Measurements from ENCODE around the gene AGBL1.

The AGBL1 gene

DNA sequence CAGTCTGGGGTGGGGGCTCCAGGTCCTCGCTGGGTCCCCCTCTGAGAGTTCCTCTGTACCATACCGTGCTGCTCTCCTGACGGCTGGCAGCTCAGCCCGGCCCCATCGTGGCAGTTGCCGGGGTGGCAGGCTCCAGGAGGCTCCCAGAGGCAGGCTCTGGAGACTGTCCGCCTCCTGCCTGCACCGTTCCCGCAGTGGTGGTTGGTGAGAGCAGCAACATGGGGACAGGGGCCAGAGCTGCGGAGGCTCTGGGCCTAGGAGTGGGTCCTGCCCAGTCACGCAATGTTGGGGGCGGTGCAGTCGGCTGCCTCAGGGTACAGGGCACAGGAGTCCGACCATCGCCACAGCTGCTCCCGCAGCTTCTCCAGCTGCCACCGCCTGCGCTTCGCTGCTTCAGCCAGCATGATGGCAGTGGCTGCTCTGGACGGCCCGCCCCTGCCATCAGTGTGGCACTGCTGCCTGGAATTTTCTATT is 492.7 kb downstream of the AGBL1 start:
- Histone ChIP-seq H3K9ac (ENCODE audit: low read length) (no peak overlapping the region), H2BK15ac (ENCODE audit: low read depth, poor library complexity, severe bottlenecking) (peak overlapping the region; percentile 28), H3K18ac (ENCODE audit: low read depth in 1 of 2, low read length in 2 of 2) (peak overlapping the region in 1 of 2 experiments; percentile 59), H2BK120ac (ENCODE audit: low read depth, low read length) (peak overlapping the region; percentile 61), H3K23ac (ENCODE audit: low read length in 2 of 2) (no peak overlapping the region), H2BK12ac (ENCODE audit: low read length in 2 of 2) (no peak overlapping the region), H2AFZ (ENCODE audit: low read depth, low read length) (no peak overlapping the region), H4K8ac (ENCODE audit: low read length) (peak overlapping the region; percentile 72), H2BK5ac (ENCODE audit: low read depth, low read length, poor library complexity, severe bottlenecking) (no peak overlapping the region), H3K4me3 (ENCODE audit: insufficient read depth in 1 of 2, low read depth in 1 of 2, low read length in 2 of 2) (no peak overlapping the region), H3K4ac (ENCODE audit: low read depth in 1 of 2, low read length in 2 of 2) (peak overlapping the region in 1 of 2 experiments; percentile 34), H3K4me1 (ENCODE audit: control insufficient read depth, insufficient read depth, low read depth, low read length) (no peaks in the 10 kb centered on the region), H3K14ac (ENCODE audit: low read length in 2 of 2) (peak overlapping the region in 1 of 2 experiments; percentile 75), H4K91ac (ENCODE audit: low read length) (peak overlapping the region; percentile 18), H2AK5ac (ENCODE audit: low read length, severe bottlenecking) (no peak overlapping the region), H3K9me3 (ENCODE audit: control insufficient read depth, low read length) (no peaks in the 10 kb centered on the region), H3K27me3 (ENCODE audit: control insufficient read depth in 1 of 2, insufficient read depth in 1 of 2, low read length in 2 of 2) (no peaks in the 10 kb centered on the region), H3K27ac (ENCODE audit: low read length, poor library complexity, severe bottlenecking) (no peak overlapping the region), H3K36me3 (ENCODE audit: control insufficient read depth in 1 of 2, insufficient read depth in 2 of 2, low read depth in 1 of 2, low read length in 2 of 2) (no peaks in the 10 kb centered on the region), H3K4me2 (ENCODE audit: low read length, poor library complexity, severe bottlenecking) (no peak overlapping the region), H3K79me1 (replicated peaks; ENCODE audit: low read length, poor library complexity, severe bottlenecking) (no peaks in the 10 kb centered on the region)
- DNase-seq: no peak
- WGBS: 90% methylated on average over 21 of the region's 21 CpGs

- Histone ChIP-seq H3K9ac (ENCODE audit: low read length) (no peak overlapping the region), H4K8ac (ENCODE audit: low read length) (no peak overlapping the region), H3K4ac (ENCODE audit: low read depth in 1 of 2, low read length in 2 of 2) (no peak overlapping the region), H2BK15ac (ENCODE audit: low read depth, poor library complexity, severe bottlenecking) (no peak overlapping the region), H3K4me2 (ENCODE audit: low read length, poor library complexity, severe bottlenecking) (no peak overlapping the region), H4K91ac (ENCODE audit: low read length) (no peak overlapping the region), H3K4me1 (ENCODE audit: control insufficient read depth, insufficient read depth, low read depth, low read length) (no peaks in the 10 kb centered on the region), H3K18ac (ENCODE audit: low read depth in 1 of 2, low read length in 2 of 2) (no peak overlapping the region), H2BK5ac (ENCODE audit: low read depth, low read length, poor library complexity, severe bottlenecking) (no peak overlapping the region), H3K79me1 (replicated peaks; ENCODE audit: low read length, poor library complexity, severe bottlenecking) (no peaks in the 10 kb centered on the region), H2BK12ac (ENCODE audit: low read length in 2 of 2) (no peak overlapping the region), H2BK120ac (ENCODE audit: low read depth, low read length) (no peak overlapping the region), H3K27ac (ENCODE audit: low read length, poor library complexity, severe bottlenecking) (no peak overlapping the region), H2AK5ac (ENCODE audit: low read length, severe bottlenecking) (no peak overlapping the region), H2AFZ (ENCODE audit: low read depth, low read length) (no peak overlapping the region), H3K9me3 (ENCODE audit: control insufficient read depth, low read length) (no peaks in the 10 kb centered on the region), H3K4me3 (ENCODE audit: insufficient read depth in 1 of 2, low read depth in 1 of 2, low read length in 2 of 2) (no peak overlapping the region), H3K14ac (ENCODE audit: low read length in 2 of 2) (no peak overlapping the region), H3K27me3 (ENCODE audit: control insufficient read depth in 1 of 2, insufficient read depth in 1 of 2, low read length in 2 of 2) (no peaks in the 10 kb centered on the region), H3K23ac (ENCODE audit: low read length in 2 of 2) (no peak overlapping the region), H3K36me3 (ENCODE audit: control insufficient read depth in 1 of 2, insufficient read depth in 2 of 2, low read depth in 1 of 2, low read length in 2 of 2) (no peaks in the 10 kb centered on the region)
- no peak for DNase-seq
- WGBS: no CpG with 5 or more reads among the region's 3 CpGs
Measured at GRCh38 chr15:86573476-86573875, 493.8 kb downstream of the AGBL1 start.

DNA sequence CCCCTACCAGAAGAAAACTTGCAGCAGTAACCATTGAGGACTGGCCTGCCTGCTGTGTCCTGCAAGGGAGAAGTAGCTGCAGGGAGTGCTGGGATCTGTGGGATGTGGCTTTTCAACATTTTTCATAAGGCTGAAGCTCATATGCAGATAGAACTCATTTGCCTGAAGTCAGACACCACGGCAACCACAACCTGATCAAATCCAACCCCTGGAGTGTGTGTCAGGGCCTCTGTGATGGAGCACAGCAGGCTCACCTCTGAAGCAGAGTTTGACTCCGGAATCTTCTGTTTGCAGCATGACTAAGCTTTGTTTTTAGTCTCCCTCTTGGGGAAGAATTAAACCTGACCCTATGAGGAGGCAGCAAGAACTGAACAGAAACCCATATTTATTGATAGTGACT is 508.7 kb downstream of the AGBL1 start:
- DNase-seq: peak; percentile 14

DNA sequence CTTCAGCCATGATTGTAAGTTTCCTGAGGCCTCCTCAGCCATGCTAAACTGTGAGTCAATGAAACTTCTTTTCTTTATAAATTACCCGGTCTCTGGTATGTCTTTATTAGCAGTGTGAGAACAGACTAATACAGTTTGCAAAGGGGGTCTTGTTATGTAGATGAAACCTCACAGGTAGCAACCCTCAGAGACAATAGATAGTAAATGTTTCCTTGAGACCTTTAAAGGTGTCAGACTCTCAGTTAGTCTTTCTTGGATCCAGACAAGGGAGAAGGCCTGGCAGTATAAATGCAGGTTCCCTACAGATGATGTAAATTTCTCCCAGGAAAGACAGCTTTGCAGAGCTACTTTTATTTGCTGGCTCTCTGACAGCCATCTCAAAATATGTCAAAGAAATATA is 510.8 kb downstream of the AGBL1 start:
- no peak overlapping the region for H4K8ac ChIP-seq (ENCODE audit: low read length)
- no peaks in the 10 kb centered on the region for H3K36me3 ChIP-seq (ENCODE audit: control insufficient read depth in 1 of 2, insufficient read depth in 2 of 2, low read depth in 1 of 2, low read length in 2 of 2)
- no peaks in the 10 kb centered on the region for H3K79me1 ChIP-seq (replicated peaks; ENCODE audit: low read length, poor library complexity, severe bottlenecking)
- WGBS: 100% methylated on average over 1 of the region's 1 CpG
- H3K27me3 ChIP-seq (ENCODE audit: control insufficient read depth in 1 of 2, insufficient read depth in 1 of 2, low read length in 2 of 2): no peaks in the 10 kb centered on the region
- H2BK5ac ChIP-seq (ENCODE audit: low read depth, low read length, poor library complexity, severe bottlenecking): no peak overlapping the region
- no peak overlapping the region for H4K91ac ChIP-seq (ENCODE audit: low read length)
- H3K9ac ChIP-seq (ENCODE audit: low read length): no peak overlapping the region
- no peaks in the 10 kb centered on the region for H3K4me1 ChIP-seq (ENCODE audit: control insufficient read depth, insufficient read depth, low read depth, low read length)
- H3K4me3 ChIP-seq (ENCODE audit: insufficient read depth in 1 of 2, low read depth in 1 of 2, low read length in 2 of 2): no peak overlapping the region
- no peak overlapping the region for H3K27ac ChIP-seq (ENCODE audit: low read length, poor library complexity, severe bottlenecking)
- no peak for DNase-seq
- no peak overlapping the region for H3K4me2 ChIP-seq (ENCODE audit: low read length, poor library complexity, severe bottlenecking)
- no peak overlapping the region for H3K23ac ChIP-seq (ENCODE audit: low read length in 2 of 2)
- H3K14ac ChIP-seq (ENCODE audit: low read length in 2 of 2): no peak overlapping the region
- H2BK12ac ChIP-seq (ENCODE audit: low read length in 2 of 2): no peak overlapping the region
- H2AFZ ChIP-seq (ENCODE audit: low read depth, low read length): no peak overlapping the region
- no peak overlapping the region for H2AK5ac ChIP-seq (ENCODE audit: low read length, severe bottlenecking)
- peaks cover 8% of the 10 kb centered on the region for H3K9me3 ChIP-seq (ENCODE audit: control insufficient read depth, low read length)
- H3K18ac ChIP-seq (ENCODE audit: low read depth in 1 of 2, low read length in 2 of 2): no peak overlapping the region
- no peak overlapping the region for H3K4ac ChIP-seq (ENCODE audit: low read depth in 1 of 2, low read length in 2 of 2)
- no peak overlapping the region for H2BK120ac ChIP-seq (ENCODE audit: low read depth, low read length)
- H2BK15ac ChIP-seq (ENCODE audit: low read depth, poor library complexity, severe bottlenecking): no peak overlapping the region

More for the DNA sequence above, 508.7 kb downstream of the AGBL1 start:
- H3K9me3 ChIP-seq (ENCODE audit: control insufficient read depth, low read length): no peaks in the 10 kb centered on the region
- no peak overlapping the region for H2BK15ac ChIP-seq (ENCODE audit: low read depth, poor library complexity, severe bottlenecking)
- no peak overlapping the region for H3K4me2 ChIP-seq (ENCODE audit: low read length, poor library complexity, severe bottlenecking)
- H3K4me3 ChIP-seq (ENCODE audit: insufficient read depth in 1 of 2, low read depth in 1 of 2, low read length in 2 of 2): no peak overlapping the region
- H3K18ac ChIP-seq (ENCODE audit: low read depth in 1 of 2, low read length in 2 of 2): no peak overlapping the region
- H2AFZ ChIP-seq (ENCODE audit: low read depth, low read length): peak overlapping the region; percentile 71
- no peak overlapping the region for H3K14ac ChIP-seq (ENCODE audit: low read length in 2 of 2)
- no peak overlapping the region for H3K4ac ChIP-seq (ENCODE audit: low read depth in 1 of 2, low read length in 2 of 2)
- no peaks in the 10 kb centered on the region for H3K27me3 ChIP-seq (ENCODE audit: control insufficient read depth in 1 of 2, insufficient read depth in 1 of 2, low read length in 2 of 2)
- no peak overlapping the region for H2AK5ac ChIP-seq (ENCODE audit: low read length, severe bottlenecking)
- H2BK12ac ChIP-seq (ENCODE audit: low read length in 2 of 2): no peak overlapping the region
- no peak overlapping the region for H4K8ac ChIP-seq (ENCODE audit: low read length)
- no peak overlapping the region for H3K9ac ChIP-seq (ENCODE audit: low read length)
- no peaks in the 10 kb centered on the region for H3K79me1 ChIP-seq (replicated peaks; ENCODE audit: low read length, poor library complexity, severe bottlenecking)
- H3K23ac ChIP-seq (ENCODE audit: low read length in 2 of 2): no peak overlapping the region
- H4K91ac ChIP-seq (ENCODE audit: low read length): no peak overlapping the region
- no peaks in the 10 kb centered on the region for H3K4me1 ChIP-seq (ENCODE audit: control insufficient read depth, insufficient read depth, low read depth, low read length)
- H2BK120ac ChIP-seq (ENCODE audit: low read depth, low read length): no peak overlapping the region
- H2BK5ac ChIP-seq (ENCODE audit: low read depth, low read length, poor library complexity, severe bottlenecking): no peak overlapping the region
- 55% methylated on average over 2 of the region's 2 CpGs for WGBS
- H3K36me3 ChIP-seq (ENCODE audit: control insufficient read depth in 1 of 2, insufficient read depth in 2 of 2, low read depth in 1 of 2, low read length in 2 of 2): no peaks in the 10 kb centered on the region
- no peak overlapping the region for H3K27ac ChIP-seq (ENCODE audit: low read length, poor library complexity, severe bottlenecking)

Data from mesenchymal stem cell (in vitro differentiated cells and primary cell).